Prostate gland (tissue), 2 donors: ENCODE data around the gene SPDYE6. TPM values are rescaled to one million over a fixed set of nuclear protein-coding genes. Genes with fewer than 3 reads are reported as not detected.

Experiments used
- DNase-seq: peaks from one replicate; pipeline ENCODE4 v3.0.0-alpha.2; 2019; ENCODE audit warnings: low spot score
- H3K27ac ChIP-seq, 2 donors: fragments of 200-600 bp; sonication (generic); 2 replicates each; pipeline ENCODE4 v1.5.1; 2017 to 2019
- H3K27me3 ChIP-seq: fragments of 200-600 bp; sonication (generic); replicated peaks from 2 replicates; pipeline ENCODE4 v1.5.1; 2019; ENCODE audit not compliant: insufficient read depth
- H3K36me3 ChIP-seq, 2 donors: fragments of 200-600 bp; sonication (generic); 1 replicate in 1 of 2; 2 replicates in 1 of 2; pipeline versions ENCODE4 v1.5.1 to v1.8.1; 2017 to 2019
- H3K4me1 ChIP-seq: fragments of 200-600 bp; sonication (generic); replicated peaks from 2 replicates; pipeline ENCODE4 v1.5.1; 2019
- H3K4me3 ChIP-seq, 2 donors: fragments of 200-600 bp; sonication (generic); 2 replicates each; pipeline ENCODE4 v1.5.1; 2017 to 2019
- H3K9me3 ChIP-seq: fragments of 200-600 bp; sonication (generic); 2 replicates; pipeline ENCODE4 v1.5.1; 2017
- POLR2A ChIP-seq: fragments of 450-650 bp; IDR thresholded peaks from one replicate; pipeline ENCODE4 v1.6.1; 2016; ENCODE audit warnings: antibody characterized with exemption, mild to moderate bottlenecking
- POLR2AphosphoS5 ChIP-seq: sonication (generic); formaldehyde crosslinking; IDR thresholded peaks from one replicate; pipeline ENCODE4 v1.6.1; 2017; ENCODE audit warnings: antibody characterized with exemption
- WGBS: methylation state at CpG from one replicate; pipeline ENCODE4 v1.1.5; 2018; 5-methylcytosine and 5-hydroxymethylcytosine counted together
- intact Hi-C: fragments of 100-400 bp; cut with DNase I; formaldehyde crosslinking; loops from one replicate; pipeline ENCODE4 v1.14.2; 2022
- total RNA-seq, 2 donors: library from RNA; depleted of rRNA; stranded (reverse); fragments of >200 nt; gene quantifications; one replicate each; pipeline ENCODE4 v1.1.0, GENCODE V29; 2016
- TF ChIP-seq, protein P1 (sequence below), 4 experiments: fragments of 200-600 bp in 2 of 4; fragments of 450-650 bp in 2 of 4; sonication (generic) in 2 of 4; IDR thresholded peaks; 1 replicate in 3 of 4; 2 replicates in 1 of 4; pipeline ENCODE4 v1.5.1; 2016 to 2019; ENCODE audit warnings: antibody characterized with exemption in 4 of 4, mild to moderate bottlenecking in 2 of 4, moderate library complexity in 2 of 4

The SPDYE6 gene
- total RNA-seq, 2 donors from 2014 or later, result 0.85 TPM; not detected in 1

DNA sequence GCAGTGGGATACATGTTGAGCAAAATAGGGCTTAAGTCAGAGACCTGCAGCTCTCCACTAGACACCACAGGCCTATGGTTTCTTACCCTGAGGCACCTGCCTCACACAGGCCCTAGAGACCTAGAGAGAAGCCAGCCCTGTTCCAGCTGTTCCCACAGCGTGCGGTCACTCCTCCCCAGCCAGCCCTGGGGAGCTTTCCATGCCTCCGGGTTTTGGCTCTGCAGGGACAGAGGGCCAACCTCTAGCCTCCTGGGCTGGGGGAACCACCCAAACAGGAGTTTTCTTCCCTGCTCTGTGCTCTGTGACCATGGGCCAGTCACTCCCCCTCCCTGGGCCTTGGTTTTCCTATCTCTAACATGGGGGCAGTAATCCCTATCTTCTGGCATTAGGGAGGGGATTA lies 36.6 kb downstream of the SPDYE6 start:
- Histone ChIP-seq H3K4me1 (no peaks in the 10 kb centered on the region), H3K27ac (no peak overlapping the region), H3K27me3 (no peaks in the 10 kb centered on the region), H3K9me3 (no peaks in the 10 kb centered on the region), H3K36me3 (no peaks in the 10 kb centered on the region), H3K4me3 (no peak overlapping the region)
- TF ChIP-seq POLR2AphosphoS5 (no peak), POLR2A (no peak)
- TF ChIP-seq, protein P1, sequence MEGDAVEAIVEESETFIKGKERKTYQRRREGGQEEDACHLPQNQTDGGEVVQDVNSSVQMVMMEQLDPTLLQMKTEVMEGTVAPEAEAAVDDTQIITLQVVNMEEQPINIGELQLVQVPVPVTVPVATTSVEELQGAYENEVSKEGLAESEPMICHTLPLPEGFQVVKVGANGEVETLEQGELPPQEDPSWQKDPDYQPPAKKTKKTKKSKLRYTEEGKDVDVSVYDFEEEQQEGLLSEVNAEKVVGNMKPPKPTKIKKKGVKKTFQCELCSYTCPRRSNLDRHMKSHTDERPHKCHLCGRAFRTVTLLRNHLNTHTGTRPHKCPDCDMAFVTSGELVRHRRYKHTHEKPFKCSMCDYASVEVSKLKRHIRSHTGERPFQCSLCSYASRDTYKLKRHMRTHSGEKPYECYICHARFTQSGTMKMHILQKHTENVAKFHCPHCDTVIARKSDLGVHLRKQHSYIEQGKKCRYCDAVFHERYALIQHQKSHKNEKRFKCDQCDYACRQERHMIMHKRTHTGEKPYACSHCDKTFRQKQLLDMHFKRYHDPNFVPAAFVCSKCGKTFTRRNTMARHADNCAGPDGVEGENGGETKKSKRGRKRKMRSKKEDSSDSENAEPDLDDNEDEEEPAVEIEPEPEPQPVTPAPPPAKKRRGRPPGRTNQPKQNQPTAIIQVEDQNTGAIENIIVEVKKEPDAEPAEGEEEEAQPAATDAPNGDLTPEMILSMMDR (IDR thresholded peaks at IDR 0.05), result no peak
- intact Hi-C loops, result no loop called here
- 92% methylated on average over 3 of the region's 3 CpGs for WGBS
- no peak for DNase-seq

DNA sequence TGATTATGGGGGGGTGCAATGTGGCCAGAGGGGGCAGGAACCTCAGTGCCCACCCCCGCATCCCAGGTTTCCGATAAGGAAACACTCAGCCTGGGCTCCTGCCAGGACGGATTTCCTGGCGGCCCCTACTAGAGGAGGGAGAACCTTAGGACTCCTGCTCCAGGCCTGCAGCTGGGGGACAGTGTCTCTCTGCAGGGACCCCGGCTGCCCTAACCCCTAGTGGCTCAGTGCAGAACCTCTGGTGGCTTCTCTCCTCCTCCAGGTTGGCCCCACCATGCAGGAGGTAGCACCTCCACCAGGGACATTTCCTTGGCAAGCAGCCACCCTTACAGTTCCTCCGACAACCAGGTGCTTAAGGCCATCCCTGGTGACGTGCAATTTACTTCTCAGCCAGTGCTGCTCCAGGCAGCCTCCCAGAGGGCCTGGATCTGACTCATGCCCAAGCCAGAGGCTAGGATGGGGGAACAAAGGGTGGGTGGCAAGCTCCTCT lies 37.7 kb downstream of the SPDYE6 start:
- DNase-seq, result no peak

DNA sequence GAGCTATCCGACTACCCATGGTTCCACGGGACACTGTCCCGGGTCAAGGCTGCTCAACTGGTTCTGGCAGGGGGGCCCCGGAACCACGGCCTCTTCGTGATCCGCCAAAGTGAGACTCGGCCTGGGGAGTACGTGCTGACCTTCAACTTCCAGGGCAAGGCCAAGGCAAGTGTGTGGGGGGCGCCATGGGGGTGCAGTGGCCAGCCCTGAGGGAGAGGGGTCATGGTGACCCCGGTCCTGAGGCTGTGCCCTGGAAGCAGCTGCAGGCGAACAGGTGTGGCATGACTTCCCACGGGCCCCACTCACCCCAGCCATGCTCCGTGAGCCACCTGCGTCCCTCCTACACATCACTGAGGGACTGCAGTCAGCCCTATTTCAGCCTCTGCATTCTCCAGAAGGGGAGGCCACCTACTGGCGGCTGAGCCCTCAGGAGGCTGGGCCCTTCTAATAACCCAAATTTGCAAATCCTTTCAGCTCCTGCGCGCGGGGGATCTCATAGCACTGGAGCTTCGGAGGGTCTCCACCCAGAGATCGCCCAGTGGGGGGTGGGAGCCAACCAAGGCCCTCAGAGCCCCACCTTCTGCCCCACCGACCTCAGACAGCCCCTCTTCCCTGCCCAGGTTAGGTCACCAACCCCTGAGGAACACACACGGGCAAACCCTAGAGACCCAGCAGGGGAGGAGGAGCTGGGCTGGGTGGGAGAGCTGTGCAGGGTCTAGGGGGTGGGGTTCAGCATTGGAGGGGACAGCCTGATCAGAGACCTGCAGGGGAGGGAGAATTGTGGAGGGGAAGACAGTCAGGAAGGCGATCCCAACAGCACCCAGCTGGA lies 38.8 kb downstream of the SPDYE6 start:
- TF ChIP-seq, protein P1 (IDR thresholded peaks at IDR 0.05), result no peak
- TF ChIP-seq POLR2A (no peak), POLR2AphosphoS5 (no peak)
- no peak for DNase-seq
- Histone ChIP-seq H3K27me3 (no peaks in the 10 kb centered on the region), H3K4me1 (no peaks in the 10 kb centered on the region), H3K9me3 (no peaks in the 10 kb centered on the region), H3K4me3 (no peak overlapping the region), H3K27ac (no peak overlapping the region), H3K36me3 (no peaks in the 10 kb centered on the region)
- 84% methylated on average over 23 of the region's 24 CpGs for WGBS
- intact Hi-C loops, result no loop called here

More for the DNA sequence above, 37.7 kb downstream of the SPDYE6 start:
- H3K36me3 ChIP-seq, result no peaks in the 10 kb centered on the region
- no peaks in the 10 kb centered on the region for H3K9me3 ChIP-seq
- WGBS, result 60% methylated on average over 6 of the region's 7 CpGs
- no peak overlapping the region for H3K4me3 ChIP-seq
- intact Hi-C loops, result no loop called here
- no peaks in the 10 kb centered on the region for H3K27me3 ChIP-seq
- TF ChIP-seq, protein P1 (IDR thresholded peaks at IDR 0.05), result no peak
- TF ChIP-seq POLR2A (no peak), POLR2AphosphoS5 (no peak)
- H3K4me1 ChIP-seq, result no peaks in the 10 kb centered on the region
- no peak overlapping the region for H3K27ac ChIP-seq

DNA sequence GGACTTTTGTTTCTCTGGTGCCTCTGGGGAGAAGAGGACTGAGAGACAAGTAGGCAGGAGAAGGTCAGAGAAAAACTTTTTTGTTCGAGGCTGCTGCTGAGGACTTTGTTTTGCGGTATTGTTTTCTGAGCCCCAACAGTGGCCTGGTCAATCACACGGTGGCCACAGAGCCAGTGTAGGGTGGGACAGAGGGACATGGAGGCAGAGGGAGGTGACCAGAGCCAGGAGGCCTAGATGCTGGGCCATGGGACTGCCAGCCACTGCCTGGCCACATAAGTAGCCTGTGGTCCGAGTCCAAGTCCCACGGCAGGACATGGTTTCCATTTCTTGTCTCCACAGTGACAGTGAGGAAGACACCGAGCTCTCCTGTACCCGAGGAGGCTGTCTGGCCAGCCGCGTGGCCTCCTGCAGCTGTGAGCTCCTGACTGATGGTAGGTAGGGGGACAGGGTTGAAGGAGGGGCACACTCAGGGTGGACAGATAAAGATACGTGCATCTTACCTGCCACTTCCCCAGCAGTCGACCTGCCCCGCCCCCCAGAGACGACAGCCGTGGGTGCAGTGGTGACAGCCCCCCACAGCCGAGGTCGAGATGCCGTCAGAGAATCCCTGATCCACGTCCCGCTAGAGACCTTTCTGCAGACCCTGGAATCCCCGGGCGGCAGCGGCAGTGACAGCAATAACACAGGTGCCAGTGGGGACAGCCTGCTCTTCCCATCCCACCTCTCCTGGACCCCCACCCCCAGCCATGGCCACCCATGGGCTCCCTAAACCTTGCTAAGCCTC lies 42.1 kb downstream of the SPDYE6 start:
- Histone ChIP-seq H3K27me3 (no peaks in the 10 kb centered on the region), H3K36me3 (no peaks in the 10 kb centered on the region), H3K4me3 (no peak overlapping the region), H3K9me3 (no peaks in the 10 kb centered on the region), H3K4me1 (no peaks in the 10 kb centered on the region), H3K27ac (no peak overlapping the region)
- 86% methylated on average over 17 of the region's 22 CpGs for WGBS
- DNase-seq, result no peak
- TF ChIP-seq, protein P1 (IDR thresholded peaks at IDR 0.05), result no peak
- no peak for TF ChIP-seq POLR2AphosphoS5
- no peak for TF ChIP-seq POLR2A
- intact Hi-C loops, result no loop called here
